Measurements from ENCODE around the gene TMEM117.

The TMEM117 gene

GRCh38 chr12:43786899-43787693 is 48.8 kb upstream of the TMEM117 start:
- CTCF ChIA-PET, result interaction anchor here (0.9 kb wide), 1 partner anchor 10 kb away, joined by 7 read pairs; no protein-coding TSS in a partner anchor
- TF ChIP-seq ZNF10 (tag by site-specific recombination; IDR thresholded peaks at IDR 0.05) (no peak), KLF1 (tag by site-specific recombination; IDR thresholded peaks at IDR 0.05) (no peak), ZNF248 (tag by site-specific recombination; IDR thresholded peaks at IDR 0.05) (no peak), ZNF211 (tag by site-specific recombination; IDR thresholded peaks at IDR 0.05; ENCODE audit: low read depth) (no peak), ZNF510 (tag by site-specific recombination; IDR thresholded peaks at IDR 0.05; ENCODE audit: insufficient replicate concordance) (no peak), ZNF280C (tag by site-specific recombination; IDR thresholded peaks at IDR 0.05) (no peak), ZNF660 (tag by site-specific recombination; IDR thresholded peaks at IDR 0.05) (no peak), ZNF174 (tag by site-specific recombination; IDR thresholded peaks at IDR 0.05) (no peak), MYNN (tag by site-specific recombination; IDR thresholded peaks at IDR 0.05; ENCODE audit: borderline replicate concordance) (no peak), ZNF354C (tag by site-specific recombination; IDR thresholded peaks at IDR 0.05; ENCODE audit: borderline replicate concordance, low read depth) (no peak), ZBTB1 (tag by site-specific recombination; IDR thresholded peaks at IDR 0.05) (no peak), GLIS1 (tag by site-specific recombination; IDR thresholded peaks at IDR 0.05) (no peak), ZNF175 (tag by site-specific recombination; IDR thresholded peaks at IDR 0.05) (no peak), ZNF677 (tag by site-specific recombination; IDR thresholded peaks at IDR 0.05) (no peak)
- TF ChIP-seq, protein P1, sequence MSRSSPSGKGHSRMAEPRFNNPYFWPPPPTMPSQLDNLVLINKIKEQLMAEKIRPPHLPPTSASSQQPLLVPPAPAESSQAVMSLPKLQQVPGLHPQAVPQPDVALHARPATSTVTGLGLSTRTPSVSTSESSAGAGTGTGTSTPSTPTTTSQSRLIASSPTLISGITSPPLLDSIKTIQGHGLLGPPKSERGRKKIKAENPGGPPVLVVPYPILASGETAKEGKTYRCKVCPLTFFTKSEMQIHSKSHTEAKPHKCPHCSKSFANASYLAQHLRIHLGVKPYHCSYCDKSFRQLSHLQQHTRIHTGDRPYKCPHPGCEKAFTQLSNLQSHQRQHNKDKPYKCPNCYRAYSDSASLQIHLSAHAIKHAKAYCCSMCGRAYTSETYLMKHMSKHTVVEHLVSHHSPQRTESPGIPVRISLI (tag by site-specific recombination; IDR thresholded peaks at IDR 0.05), result no peak
- TF ChIP-seq, protein P2, sequence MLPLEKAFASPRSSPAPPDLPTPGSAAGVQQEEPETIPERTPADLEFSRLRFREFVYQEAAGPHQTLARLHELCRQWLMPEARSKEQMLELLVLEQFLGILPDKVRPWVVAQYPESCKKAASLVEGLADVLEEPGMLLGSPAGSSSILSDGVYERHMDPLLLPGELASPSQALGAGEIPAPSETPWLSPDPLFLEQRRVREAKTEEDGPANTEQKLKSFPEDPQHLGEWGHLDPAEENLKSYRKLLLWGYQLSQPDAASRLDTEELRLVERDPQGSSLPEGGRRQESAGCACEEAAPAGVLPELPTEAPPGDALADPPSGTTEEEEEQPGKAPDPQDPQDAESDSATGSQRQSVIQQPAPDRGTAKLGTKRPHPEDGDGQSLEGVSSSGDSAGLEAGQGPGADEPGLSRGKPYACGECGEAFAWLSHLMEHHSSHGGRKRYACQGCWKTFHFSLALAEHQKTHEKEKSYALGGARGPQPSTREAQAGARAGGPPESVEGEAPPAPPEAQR (tag by site-specific recombination; IDR thresholded peaks at IDR 0.05), result no peak
- no peak overlapping the region for H3K27ac ChIP-seq (ENCODE audit: extremely low read depth, low read depth, low read length)
- POLR2A ChIA-PET, result no interaction called here
- H3K9me3 ChIP-seq (ENCODE audit: control insufficient read depth, insufficient read depth, low read depth, low read length), result no peaks in the 10 kb centered on the region
- peaks cover 27 to 43% of the 10 kb centered on the region in 2 experiments for H3K36me3 ChIP-seq (ENCODE audit: control insufficient read depth in 2 of 2, insufficient read depth in 1 of 2, low read length in 2 of 2)
- H3K4me1 ChIP-seq (ENCODE audit: control insufficient read depth, insufficient read depth, low read length), result no peaks in the 10 kb centered on the region
- no peak overlapping the region for H3K4me3 ChIP-seq (ENCODE audit: low read depth, low read length)

DNA sequence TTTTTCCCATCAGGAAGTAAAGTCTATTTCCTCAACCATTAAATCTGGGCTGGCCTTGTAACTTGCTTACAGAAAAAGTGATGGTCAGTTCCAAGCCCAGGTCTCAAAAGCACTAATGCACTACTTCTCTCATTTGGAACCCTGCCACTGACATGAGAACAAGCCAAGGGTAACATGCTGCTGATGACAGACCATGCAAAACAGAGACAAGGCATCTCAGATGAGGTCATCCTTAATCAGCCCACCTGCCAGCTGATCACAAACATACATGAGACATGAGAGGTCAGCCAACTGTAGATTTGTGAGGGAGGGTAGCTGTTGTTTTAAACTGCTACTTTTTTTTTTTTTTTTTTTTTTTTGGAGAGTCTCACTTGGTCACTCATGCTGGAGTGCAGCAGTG is 45.9 kb upstream of the TMEM117 start:
- H3K4me1 ChIP-seq (ENCODE audit: control insufficient read depth, insufficient read depth, low read length), result no peaks in the 10 kb centered on the region
- H3K9me3 ChIP-seq (ENCODE audit: control insufficient read depth, insufficient read depth, low read depth, low read length), result no peaks in the 10 kb centered on the region
- H3K27ac ChIP-seq (ENCODE audit: extremely low read depth, low read depth, low read length), result no peak overlapping the region
- ChIA-PET POLR2A (interaction anchor here (0.6 to 1.0 kb wide), 3 partner anchors 16 to 57 kb away, joined by 3 to 5 read pairs (median 5); partner anchors contain the start of genes IRAK4, PUS7L and TWF1), CTCF (interaction anchor here (0.7 to 2.0 kb wide), 3 partner anchors 10 to 30 kb away, joined by 3 to 7 read pairs (median 4); no protein-coding TSS in a partner anchor)
- H3K4me3 ChIP-seq (ENCODE audit: low read depth, low read length), result no peak overlapping the region
- peaks cover 9 to 21% of the 10 kb centered on the region in 2 experiments for H3K36me3 ChIP-seq (ENCODE audit: control insufficient read depth in 2 of 2, insufficient read depth in 1 of 2, low read length in 2 of 2)
- TF ChIP-seq, protein P3, sequence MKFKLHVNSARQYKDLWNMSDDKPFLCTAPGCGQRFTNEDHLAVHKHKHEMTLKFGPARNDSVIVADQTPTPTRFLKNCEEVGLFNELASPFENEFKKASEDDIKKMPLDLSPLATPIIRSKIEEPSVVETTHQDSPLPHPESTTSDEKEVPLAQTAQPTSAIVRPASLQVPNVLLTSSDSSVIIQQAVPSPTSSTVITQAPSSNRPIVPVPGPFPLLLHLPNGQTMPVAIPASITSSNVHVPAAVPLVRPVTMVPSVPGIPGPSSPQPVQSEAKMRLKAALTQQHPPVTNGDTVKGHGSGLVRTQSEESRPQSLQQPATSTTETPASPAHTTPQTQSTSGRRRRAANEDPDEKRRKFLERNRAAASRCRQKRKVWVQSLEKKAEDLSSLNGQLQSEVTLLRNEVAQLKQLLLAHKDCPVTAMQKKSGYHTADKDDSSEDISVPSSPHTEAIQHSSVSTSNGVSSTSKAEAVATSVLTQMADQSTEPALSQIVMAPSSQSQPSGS (tag by site-specific recombination; IDR thresholded peaks at IDR 0.05; ENCODE audit: low read depth), result peak; percentile 91
- TF ChIP-seq BCL11A (tag by site-specific recombination; IDR thresholded peaks at IDR 0.05; ENCODE audit: low read depth) (no peak), ZNF623 (tag by site-specific recombination; IDR thresholded peaks at IDR 0.05) (no peak), ZNF792 (tag by site-specific recombination; IDR thresholded peaks at IDR 0.05) (0 out of 2 replicates have a peak, but pooled peaks have one; percentile 34), ZNF266 (tag by site-specific recombination; IDR thresholded peaks at IDR 0.05; ENCODE audit: low read depth) (no peak), ZNF394 (tag by site-specific recombination; IDR thresholded peaks at IDR 0.05; ENCODE audit: borderline replicate concordance) (peak; percentile 38; the same call in 1 of the 2 replicates), ZBTB21 (tag by site-specific recombination; IDR thresholded peaks at IDR 0.05) (peak; percentile 75), FEZF1 (tag by site-specific recombination; IDR thresholded peaks at IDR 0.05) (no peak), ZNF501 (tag by site-specific recombination; IDR thresholded peaks at IDR 0.05) (no peak), KLF9 (tag by site-specific recombination; IDR thresholded peaks at IDR 0.05; ENCODE audit: low read depth) (no peak), ZNF530 (tag by site-specific recombination; IDR thresholded peaks at IDR 0.05; ENCODE audit: low read depth) (no peak), ZNF544 (tag by site-specific recombination; IDR thresholded peaks at IDR 0.05) (no peak), ZEB2 (tag by site-specific recombination; IDR thresholded peaks at IDR 0.05) (peak; percentile 61; the same call in 1 of the 2 replicates), ZNF24 (tag by site-specific recombination; IDR thresholded peaks at IDR 0.05) (peak; percentile 74; the same call in 1 of the 2 replicates), ZNF211 (tag by site-specific recombination; IDR thresholded peaks at IDR 0.05; ENCODE audit: low read depth) (no peak)
